GM19043 (cell line): ENCODE results near the gene FMN1.
A peak's percentile ranks its signal among the peaks of the same experiment; 100 is the strongest.

Experiments used
- ATAC-seq: cut with Tn5 transposase; IDR thresholded peaks from one replicate; pipeline ENCODE4 v1.9.1; 2021; ENCODE audit warnings: low read depth; ENCODE audit not compliant: unreplicated experiment

FMN1 gene

GRCh38 chr15:33155691-33156420 is 38.7 kb downstream of the FMN1 start:
- no peak for ATAC-seq

- ATAC-seq: no peak
Measured at GRCh38 chr15:33154351-33155166, 40.0 kb downstream of the FMN1 start.

- no peak for ATAC-seq
Measured at GRCh38 chr15:33153548-33153947, 41.0 kb downstream of the FMN1 start.

GRCh38 chr15:33152502-33153109 is 41.9 kb downstream of the FMN1 start:
- ATAC-seq: no peak

GRCh38 chr15:33150971-33151370 is 43.5 kb downstream of the FMN1 start:
- no peak for ATAC-seq

GRCh38 chr15:33150431-33150941 is 44.0 kb downstream of the FMN1 start:
- ATAC-seq: no peak

- ATAC-seq: no peak
Measured at GRCh38 chr15:33149919-33150318, 44.6 kb downstream of the FMN1 start.

GRCh38 chr15:33148129-33148751 is 46.3 kb downstream of the FMN1 start:
- ATAC-seq: no peak

GRCh38 chr15:33146051-33146450 is 48.5 kb downstream of the FMN1 start:
- ATAC-seq: no peak

GRCh38 chr15:33145447-33145846 is 49.1 kb downstream of the FMN1 start:
- no peak for ATAC-seq

- ATAC-seq: peak; percentile 74
Measured at GRCh38 chr15:33142708-33143107, 51.8 kb downstream of the FMN1 start.

GRCh38 chr15:33138000-33138399 is 56.5 kb downstream of the FMN1 start:
- ATAC-seq: no peak

GRCh38 chr15:33137101-33137500 is 57.4 kb downstream of the FMN1 start:
- ATAC-seq: no peak

- ATAC-seq: no peak
Measured at GRCh38 chr15:33136353-33136752, 58.2 kb downstream of the FMN1 start.

GRCh38 chr15:33135355-33135781 is 59.1 kb downstream of the FMN1 start:
- ATAC-seq: no peak

GRCh38 chr15:33132722-33133345 is 61.7 kb downstream of the FMN1 start:
- no peak for ATAC-seq

GRCh38 chr15:33132233-33132580 is 62.3 kb downstream of the FMN1 start:
- ATAC-seq: no peak

- ATAC-seq: no peak
Measured at GRCh38 chr15:33131552-33132232, 62.8 kb downstream of the FMN1 start.

- no peak for ATAC-seq
Measured at GRCh38 chr15:33126559-33127290, 67.8 kb downstream of the FMN1 start.
